HG03097 (cell line): ENCODE measurements around the gene REC8.
A peak's percentile ranks its signal among the peaks of the same experiment; 100 is the strongest.
"Not testable (repeated sequence)": the region's sequence is repeated elsewhere in the genome, so short reads cannot be mapped to it uniquely, and the experiment has no call there.

Source experiments
- ATAC-seq: cut with Tn5 transposase; IDR thresholded peaks from one replicate; pipeline ENCODE4 v1.9.1; 2021; ENCODE audit not compliant: unreplicated experiment, low FRiP score

REC8 gene

DNA sequence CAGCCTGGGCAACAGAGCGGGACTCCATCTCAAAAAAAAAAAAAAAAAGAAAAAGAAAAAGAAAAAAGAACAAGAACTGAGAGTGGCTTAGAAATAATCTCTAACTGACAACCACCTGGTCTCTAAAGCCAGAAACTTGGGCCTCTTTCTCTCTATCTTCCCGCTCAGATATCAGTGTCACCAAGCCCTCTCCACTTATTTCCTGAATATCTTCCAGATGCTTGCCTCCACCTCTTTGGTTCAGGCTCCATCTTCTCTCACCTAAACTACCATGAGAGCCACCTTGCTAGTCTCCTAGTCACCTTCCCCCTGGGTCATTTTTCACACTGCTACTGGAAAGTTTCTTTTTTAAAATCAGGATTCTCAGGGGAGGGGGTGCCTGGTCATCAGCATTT lies 25.2 kb downstream of the REC8 start:
- ATAC-seq, result no peak

DNA sequence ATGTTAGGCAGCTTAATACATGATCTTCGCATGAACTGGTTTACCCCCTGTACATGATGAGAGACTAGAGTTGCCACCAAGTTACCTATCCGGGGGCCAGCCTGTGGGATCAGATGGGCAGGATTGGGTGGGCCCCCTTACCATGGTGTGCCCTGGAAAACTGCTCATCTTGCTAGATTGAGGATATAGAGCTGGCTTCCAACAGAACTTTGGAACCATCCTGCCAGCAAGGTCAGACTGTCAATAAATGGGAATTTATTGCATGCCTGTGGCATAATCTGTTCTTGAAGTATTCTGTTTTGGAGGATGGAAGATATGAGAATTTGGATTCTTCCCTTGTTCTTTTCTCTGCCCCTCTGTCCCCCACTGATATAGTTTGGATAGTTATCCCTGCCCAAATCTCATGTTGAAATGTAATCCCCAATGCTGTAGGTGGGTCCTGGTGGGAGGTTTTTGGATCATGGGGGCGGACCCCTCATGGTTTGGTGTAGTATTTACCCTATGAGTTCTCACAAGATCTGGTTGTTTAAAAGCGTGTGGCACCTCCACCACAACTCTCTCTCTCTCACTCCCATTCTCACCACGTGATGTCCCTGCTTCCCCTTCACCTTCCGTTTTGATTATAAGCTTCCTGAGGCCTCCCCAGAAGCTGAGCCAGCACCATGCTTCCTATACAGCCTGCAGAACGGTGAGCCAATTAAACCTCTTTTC lies 27.1 kb downstream of the REC8 start:
- ATAC-seq, result no peak

DNA sequence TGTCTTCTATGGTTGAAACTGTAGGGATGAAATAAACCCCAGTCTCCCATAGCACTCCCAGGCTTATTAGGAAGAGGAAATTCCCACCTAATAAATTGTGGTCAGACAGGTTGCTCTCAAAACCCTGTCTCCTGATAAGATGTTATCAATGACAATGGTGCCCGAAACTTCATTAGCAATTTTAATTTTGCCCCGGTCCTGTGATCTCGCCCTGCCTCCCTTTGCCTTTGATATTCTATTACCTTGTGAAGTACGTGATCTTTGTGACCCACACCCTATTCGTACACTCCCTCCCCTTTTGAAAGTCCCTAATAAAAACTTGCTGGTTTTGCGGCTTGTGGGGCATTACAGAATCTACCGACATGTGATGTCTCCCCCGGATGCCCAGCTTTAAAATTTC lies 30.7 kb downstream of the REC8 start:
- ATAC-seq, result not testable (repeated sequence)

DNA sequence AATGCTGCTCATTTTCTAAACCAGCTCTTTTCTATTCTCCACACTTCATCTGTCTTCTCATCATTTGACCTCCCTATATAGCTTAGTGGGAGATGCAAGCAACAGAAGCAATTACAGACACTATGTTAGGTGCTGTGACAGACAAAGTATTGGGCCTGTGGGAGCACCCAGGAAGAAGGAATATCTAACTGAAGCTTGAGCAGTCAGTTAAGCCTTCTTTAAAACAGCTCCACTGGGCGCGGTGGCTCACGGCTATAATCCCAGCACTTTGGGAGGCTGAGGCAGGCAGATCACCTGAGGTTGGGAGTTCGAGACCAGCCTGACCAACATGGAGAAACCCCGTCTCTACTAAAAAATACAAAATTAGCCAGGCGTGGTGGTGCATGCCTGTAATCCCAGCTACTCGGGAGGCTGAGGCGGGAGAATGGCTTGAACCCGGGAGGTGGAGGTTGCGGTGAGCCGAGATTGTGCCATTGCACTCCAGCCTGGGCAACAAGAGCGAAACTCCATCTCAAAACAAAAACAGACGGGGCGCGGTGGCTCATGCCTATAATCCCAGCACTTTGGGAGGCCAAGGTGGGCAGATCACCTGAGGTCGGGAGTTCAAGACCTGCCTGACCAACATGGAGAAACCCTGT lies 31.5 kb downstream of the REC8 start:
- ATAC-seq, result not testable (repeated sequence)

DNA sequence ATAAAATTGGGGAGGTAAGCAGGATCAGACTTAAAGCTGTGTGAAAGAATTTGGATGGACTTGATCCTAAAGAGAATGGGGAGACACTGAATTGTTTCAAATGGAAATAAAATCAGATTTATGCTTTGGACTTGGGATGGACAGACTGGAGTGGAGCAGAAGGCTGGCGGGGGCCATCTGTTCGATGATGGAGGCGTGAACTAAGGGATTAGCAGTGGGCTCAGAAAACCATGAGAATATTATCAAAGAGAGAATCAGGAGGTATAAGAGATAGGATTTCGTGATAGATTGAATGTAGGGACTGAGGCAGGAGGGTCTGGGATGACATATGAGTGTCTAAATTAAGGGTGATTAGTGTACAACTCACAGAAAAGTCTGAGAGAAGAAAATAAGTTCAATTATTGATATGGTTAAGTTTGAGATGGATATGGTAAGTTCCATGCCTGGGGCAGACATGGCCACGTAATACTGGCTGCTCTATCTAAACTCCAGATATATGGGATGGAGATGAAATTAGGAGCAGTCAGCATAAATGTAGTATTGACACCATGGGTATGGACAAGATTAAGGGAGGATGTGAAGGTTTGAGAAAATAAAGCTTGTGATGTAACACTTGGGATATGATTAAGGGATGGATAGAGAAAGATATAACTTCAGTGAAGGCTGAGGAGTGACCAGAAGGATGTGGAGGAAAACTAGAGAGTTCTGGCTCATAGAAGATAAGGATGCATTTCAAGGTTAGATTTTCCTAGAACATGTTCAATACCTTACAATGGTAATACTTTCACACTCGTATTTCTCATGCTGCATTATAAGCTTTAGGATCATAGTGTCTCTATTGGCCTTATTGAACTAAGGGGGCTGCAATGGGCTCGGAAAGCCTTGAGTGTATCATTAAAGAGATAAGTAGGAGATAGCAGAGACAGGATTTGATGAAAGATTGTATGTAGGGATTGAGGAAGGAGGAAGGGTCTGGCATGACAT lies 32.6 kb downstream of the REC8 start:
- ATAC-seq, result no peak

DNA sequence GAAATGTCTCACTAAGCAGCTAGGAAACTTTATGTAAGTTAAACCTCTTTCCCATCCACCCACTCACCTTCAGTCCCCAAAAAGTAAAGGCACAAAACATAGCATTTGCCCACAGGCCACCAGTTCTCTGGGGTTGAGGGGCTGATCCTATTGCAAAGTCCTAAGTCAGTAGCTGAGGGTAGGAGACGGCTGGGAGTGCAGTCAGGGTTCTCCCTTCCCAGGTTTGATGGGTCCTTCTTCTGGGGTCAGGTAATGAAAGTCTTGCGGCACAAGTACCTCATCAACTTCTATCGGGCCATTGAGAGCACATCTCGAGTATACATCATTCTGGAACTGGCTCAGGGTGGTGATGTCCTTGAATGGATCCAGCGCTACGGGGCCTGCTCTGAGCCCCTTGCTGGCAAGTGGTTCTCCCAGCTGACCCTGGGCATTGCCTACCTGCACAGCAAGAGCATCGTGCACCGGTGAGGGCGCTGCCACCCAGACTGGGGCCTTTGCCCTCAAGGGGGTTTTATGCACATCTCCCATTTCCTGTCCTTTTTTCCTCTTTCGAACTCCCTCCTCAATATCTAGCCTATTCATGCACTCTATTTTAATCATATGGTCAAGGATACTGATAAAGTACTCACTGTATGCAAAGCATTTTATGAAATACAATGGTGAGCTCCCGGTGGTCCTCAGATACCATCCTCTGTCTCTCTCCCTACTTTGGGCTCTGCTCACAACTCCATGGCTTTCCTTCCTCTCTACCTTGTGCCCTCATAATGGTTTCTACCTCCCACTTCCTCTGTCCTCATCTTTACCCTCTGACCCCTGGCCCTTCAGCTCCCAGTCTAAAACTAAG lies 34.6 kb downstream of the REC8 start:
- ATAC-seq, result no peak

DNA sequence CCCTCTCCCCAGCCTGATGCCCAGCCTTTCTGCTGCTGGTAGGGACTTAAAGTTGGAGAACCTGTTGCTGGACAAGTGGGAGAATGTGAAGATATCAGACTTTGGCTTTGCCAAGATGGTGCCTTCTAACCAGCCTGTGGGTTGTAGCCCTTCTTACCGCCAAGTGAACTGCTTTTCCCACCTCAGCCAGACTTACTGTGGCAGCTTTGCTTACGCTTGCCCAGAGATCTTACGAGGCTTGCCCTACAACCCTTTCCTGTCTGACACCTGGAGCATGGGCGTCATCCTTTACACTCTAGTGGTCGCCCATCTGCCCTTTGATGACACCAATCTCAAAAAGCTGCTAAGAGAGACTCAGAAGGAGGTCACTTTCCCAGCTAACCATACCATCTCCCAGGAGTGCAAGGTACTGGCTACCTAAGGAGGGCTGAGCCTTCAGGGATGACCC lies 35.2 kb downstream of the REC8 start:
- ATAC-seq, result no peak

DNA sequence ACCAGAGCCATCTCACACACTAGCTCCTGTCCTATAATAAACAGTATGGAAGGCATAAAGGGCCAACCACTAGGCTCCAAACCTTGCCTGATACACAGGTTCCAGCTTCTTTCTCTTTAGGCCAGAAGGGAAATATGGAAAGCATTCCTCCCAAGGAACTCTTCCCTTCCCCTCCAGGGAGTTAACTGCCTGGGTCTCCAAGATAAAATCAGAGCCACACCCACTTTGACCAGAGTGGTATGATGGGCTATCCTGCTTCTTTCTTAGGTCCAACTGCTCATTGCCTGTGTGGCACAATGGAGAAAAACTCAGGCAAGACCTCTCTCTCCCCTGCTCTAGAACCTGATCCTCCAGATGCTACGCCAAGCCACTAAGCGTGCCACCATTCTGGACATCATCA lies 35.7 kb downstream of the REC8 start:
- ATAC-seq, result no peak

DNA sequence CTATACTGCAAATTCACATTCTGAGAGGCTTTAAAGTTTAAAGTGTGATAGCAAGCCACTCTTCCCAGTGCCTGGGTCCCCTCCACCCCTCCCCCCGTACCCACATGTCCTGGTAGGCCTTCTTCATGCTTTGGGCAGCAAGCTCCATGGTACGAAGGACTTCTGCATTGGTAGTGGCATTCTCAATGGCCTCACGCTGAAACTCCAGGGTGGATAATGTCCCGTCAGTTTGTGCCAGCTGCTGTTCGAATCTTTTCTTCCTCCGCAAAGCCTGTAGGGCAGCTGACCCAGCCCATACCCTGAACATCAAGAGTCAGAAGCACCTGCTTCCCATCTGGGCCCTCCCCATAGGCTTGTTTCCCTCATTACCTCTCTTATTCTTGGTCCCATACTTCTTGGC lies 39.4 kb downstream of the REC8 start:
- no peak for ATAC-seq

DNA sequence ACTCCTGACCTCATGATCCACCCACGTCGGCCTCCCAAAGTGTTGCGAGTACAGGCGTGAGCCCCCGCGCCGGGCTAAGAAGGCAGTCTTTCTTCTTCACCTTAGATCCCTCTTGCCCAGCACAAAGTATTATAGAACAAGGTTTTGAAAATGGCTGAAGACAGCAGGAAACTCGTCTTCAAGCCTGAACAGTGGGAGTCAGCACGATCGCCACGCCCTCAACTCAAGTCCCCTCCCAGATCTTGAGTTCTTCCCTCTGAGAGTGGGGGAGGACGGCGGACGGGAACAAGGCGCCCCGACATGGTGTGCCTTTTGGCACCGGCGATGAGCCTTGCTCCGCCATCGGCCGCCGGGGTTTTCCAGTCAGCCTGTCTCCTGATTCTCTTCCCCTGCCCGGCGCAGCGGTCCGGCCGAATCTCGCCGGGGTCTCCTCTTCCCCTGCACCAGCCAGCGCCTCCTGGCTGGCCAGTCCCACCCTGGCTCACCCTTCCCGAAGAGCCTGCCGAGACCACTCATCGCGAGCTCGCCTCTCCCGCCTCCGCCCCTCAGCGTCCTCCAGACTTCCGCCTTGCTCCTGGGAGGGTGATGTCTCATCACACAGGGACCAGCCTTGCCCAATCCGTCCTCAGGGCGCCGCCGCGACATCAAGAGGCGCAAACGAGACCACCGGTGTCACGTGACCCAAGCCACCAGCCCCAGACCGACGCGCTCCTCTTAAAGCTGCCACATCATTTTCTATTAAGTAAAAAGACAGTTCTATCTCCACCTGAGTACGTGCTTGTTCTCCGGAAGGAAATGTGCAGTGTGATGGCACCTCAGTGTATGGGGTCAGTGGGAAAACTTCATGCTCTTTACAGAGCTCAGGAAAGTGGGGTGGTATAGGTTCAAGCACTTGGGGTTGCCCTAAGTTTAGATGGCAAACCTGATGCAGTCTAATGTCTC lies 41.3 kb downstream of the REC8 start, which contains the start of gene CHMP4A:
CHMP4A (minus strand) TSS at position 565 of the 942 bp plus-strand sequence; CDS start at position 516, 49 bp downstream.
- peak; percentile 70 for ATAC-seq

DNA sequence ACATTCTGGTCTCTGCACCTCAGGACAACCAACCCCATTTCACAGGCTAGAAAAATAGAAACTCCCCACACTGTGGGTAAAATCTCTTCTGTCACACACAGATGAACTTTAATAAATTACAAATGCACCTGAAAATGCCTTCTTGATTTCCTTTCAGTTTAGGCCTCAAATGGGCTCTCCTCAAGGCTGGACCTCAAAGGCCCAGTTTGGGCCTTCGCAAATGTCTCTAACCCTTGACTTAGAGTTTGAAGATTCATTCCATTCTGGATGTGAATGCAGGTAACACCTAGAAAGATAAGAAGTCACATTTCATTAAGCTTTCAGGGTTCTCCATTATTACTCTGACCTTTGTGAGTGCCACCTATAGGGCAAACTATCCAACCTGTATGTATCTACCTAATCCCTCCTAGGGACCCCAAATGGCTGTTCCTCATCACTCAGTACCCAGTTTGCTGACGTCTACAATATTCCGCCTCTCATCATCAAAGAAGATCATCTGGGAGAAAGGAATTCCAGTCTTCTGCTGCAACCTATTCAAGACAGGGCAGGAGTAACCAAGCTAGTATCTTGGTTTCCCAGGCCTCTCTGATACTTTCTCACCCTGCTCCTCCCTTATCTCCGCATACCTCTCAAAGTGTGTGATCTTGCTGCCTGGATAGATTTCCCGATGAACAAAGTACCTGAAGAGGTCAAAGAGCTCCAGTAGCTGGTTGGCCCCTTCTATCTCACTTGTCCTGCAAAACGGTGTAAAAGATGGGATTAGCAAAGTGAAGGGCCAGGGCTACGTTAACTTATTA lies 42.2 kb downstream of the REC8 start:
- no peak for ATAC-seq

DNA sequence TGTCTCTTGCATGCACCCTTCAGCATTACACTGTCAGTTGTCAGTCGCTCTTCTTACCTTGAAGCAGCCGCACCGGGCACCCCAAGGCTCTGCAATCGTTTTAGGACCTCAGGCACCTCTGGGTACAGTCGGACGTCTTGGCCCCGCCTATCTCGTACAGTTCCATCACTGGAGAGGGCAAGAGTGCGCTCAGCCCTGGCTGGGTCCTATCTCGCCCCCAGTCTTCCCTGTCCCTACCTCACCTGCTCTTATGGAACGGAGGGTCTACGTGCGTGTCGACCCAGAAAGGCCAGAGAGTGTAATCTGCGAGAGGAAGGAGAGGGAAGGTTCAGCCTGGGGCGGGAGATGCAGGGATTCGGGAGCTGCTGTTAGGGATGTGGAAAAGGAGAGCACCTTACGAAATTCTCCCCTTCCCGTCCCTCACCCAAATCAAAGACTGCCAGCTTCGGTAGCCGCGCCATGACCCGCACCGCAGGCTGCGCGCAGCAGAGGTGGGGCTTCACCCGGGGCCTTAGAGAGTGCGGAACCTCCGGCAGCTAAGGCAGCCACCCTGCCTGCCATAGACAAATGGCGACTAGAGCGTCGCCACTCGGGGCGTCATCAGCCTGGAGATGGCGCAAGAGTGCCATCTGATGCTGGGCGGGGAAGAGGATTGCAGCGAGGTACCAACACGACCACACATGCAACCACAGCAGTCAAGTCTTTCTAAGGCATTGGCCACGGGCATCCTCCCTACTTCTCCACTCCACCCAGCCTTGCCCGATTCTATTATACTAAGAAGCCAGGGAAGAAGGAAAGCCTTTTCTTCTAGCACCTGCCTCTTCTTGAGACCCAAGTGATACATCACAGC lies 43.8 kb downstream of the REC8 start, which contains the start of gene MDP1:
MDP1 (minus strand) TSS at position 572 of the 850 bp plus-strand sequence; CDS start at position 461, 111 bp downstream.
- ATAC-seq, result peak; percentile 66

DNA sequence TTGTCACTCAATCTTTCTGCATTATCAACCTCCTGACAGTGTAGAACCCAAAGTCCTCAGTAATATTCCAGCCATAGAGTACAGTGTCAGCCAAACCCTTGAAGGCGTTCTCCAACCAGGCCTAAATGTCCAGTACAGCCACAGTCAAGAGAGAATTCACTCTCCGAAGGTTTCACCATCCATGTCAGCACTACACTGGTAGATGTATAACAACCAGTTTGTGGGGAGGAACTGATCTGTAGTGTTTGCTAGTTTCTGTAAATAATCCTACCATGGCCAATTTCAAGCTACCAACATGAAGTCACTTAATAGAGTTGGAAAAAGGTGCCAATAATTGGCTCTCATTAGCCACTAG lies 44.4 kb downstream of the REC8 start:
- ATAC-seq, result no peak

DNA sequence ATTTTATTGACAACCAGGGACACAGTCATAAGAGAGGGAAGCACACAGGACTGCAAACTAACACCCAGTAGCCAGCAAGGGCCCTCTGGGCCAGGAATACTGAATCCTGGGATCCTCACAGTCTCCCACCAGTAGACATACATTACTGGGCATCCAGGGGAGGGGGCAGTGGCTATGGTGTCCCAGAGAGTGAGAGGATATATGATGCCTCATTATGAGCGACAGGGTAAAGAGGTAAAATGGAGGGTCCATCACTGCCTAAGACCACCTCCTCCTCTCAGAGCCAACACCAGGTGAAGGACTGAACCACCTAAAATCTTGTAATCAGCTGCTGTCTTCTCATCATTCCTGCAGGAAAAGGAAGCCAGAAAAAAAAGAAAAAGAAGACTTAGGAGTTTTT lies 45.0 kb downstream of the REC8 start:
- not testable (repeated sequence) for ATAC-seq

DNA sequence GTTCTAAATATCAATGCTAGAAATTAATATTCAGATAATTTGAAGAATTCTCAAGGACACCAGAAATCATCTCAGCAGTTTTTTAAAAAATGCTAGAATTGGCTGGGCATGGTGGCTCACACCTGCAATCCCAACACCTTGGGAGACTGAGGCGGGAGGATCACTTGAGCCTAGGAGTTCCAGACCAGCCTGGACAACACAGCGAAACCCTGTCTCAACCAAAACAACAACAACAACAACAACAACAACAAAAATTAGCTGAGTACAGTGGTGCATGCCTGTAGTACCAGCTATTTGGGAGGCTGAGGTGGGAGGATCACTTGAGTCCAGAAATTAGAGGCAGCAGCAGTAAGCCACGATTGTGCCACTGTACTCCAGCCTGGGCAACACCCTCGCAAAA lies 47.2 kb downstream of the REC8 start:
- no peak for ATAC-seq

DNA sequence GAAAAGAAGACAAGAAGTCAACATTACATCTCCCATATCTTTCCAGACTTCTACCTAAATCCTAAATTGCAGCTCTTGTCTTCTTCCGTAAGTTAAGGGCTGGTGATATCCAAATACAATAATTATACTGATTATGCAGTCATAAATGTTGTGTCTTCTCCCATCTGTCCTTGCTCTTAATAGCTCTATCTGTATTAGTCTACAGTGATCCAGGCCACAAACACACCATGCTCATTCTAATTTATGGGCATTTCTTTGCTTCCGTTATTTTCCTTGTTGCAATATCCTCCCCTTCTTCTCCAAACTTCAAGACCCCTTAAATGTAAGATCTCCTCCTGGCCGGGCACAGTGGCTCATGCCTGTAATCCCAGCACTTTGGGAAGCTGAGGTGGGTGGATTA lies 47.6 kb downstream of the REC8 start:
- ATAC-seq, result no peak

DNA sequence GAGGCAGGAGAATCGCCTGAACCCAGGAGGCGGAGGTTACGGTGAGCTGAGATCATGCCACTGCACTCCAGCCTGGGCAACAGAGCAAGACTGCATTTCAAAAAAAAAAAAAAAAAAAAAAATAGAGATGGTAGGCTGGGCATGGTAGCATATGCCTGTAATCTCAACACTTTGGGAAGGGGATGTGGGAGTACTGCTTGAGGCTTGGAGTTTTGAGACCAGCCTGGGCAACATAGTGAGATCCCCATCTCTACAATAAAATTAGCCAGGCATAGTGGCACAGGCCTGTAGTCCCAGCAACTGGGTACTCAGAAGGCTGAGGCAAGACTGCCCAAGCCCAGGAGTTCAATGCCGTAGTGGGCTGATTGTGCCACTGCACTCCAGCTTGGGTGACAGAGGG lies 51.1 kb downstream of the REC8 start:
- ATAC-seq, result not testable (repeated sequence)
